GM10248 (cell line): ENCODE data around the gene WTIP.

Experiments used
- CTCF ChIA-PET: fragments of 300-600 bp; sonication (Branson Sonifier 250); formaldehyde crosslinking; extraction: SDS; loops from one replicate; lab custom pipeline; 2021; ENCODE audit warnings: antibody characterized with exemption; lab: Yijun Ruan, JAX
- POLR2A ChIA-PET: fragments of 350-650 bp; sonication (Branson Sonifier 250); formaldehyde crosslinking; extraction: SDS; loops from one replicate; lab custom pipeline; 2020; ENCODE audit warnings: antibody characterized with exemption; lab: Yijun Ruan, JAX
- DNase-seq: peaks from one replicate; pipeline ENCODE4 v3.0.0; 2012; ENCODE audit errors: extremely low spot score
- CTCF ChIP-seq: IDR thresholded peaks from 2 replicates; pipeline ENCODE4 v1.5.1; 2012; ENCODE audit warnings: mild to moderate bottlenecking, low read depth; ENCODE audit errors: extremely low read depth, missing control alignments, control extremely low read depth

Gene WTIP

GRCh38 chr19:34525001-34525400, 43.4 kb downstream of the WTIP start:
- no peak for DNase-seq
- POLR2A ChIA-PET, result no interaction called here
- CTCF ChIA-PET, result no interaction called here
- no peak for TF ChIP-seq CTCF

- ChIA-PET CTCF (no interaction called here), POLR2A (no interaction called here)
- no peak for DNase-seq
- no peak for TF ChIP-seq CTCF
Measured at GRCh38 chr19:34534206-34534605, 52.6 kb downstream of the WTIP start.

- DNase-seq, result no peak
- CTCF ChIA-PET, result interaction anchor here (1.2 to 2.8 kb wide), 2 partner anchors 8 to 10 kb away, joined by 4 to 8 read pairs; no protein-coding TSS in a partner anchor
- POLR2A ChIA-PET, result no interaction called here
- no peak for TF ChIP-seq CTCF
Measured at GRCh38 chr19:34539396-34539795, 57.8 kb downstream of the WTIP start.

- ChIA-PET POLR2A (no interaction called here), CTCF (no interaction called here)
- TF ChIP-seq CTCF, result no peak
- no peak for DNase-seq
Measured at GRCh38 chr19:34540811-34541557, 59.4 kb downstream of the WTIP start.

- TF ChIP-seq CTCF, result no peak
- POLR2A ChIA-PET, result no interaction called here
- DNase-seq, result no peak
- CTCF ChIA-PET, result no interaction called here
Measured at GRCh38 chr19:34549833-34550232, 68.3 kb downstream of the WTIP start.

GRCh38 chr19:34555447-34555846, 73.9 kb downstream of the WTIP start:
- POLR2A ChIA-PET, result no interaction called here
- no peak for DNase-seq
- CTCF ChIA-PET, result no interaction called here
- TF ChIP-seq CTCF, result peak; percentile 9

GRCh38 chr19:34556488-34556887, 74.9 kb downstream of the WTIP start:
- peak; percentile 3 for TF ChIP-seq CTCF
- CTCF ChIA-PET, result interaction anchor here (1.5 to 1.6 kb wide), 2 partner anchors 28 to 156 kb away, joined by 3 read pairs; no protein-coding TSS in a partner anchor
- DNase-seq, result no peak
- POLR2A ChIA-PET, result no interaction called here
